GM23338 (cell line): Measurements from ENCODE around the gene FAP.

ENCODE experiments used
- CREB1 ChIP-seq: fragments of 250-450 bp; sonication (Bioruptor Pico); IDR thresholded peaks from 2 replicates; pipeline ENCODE4 v1.5.0; 2020; ENCODE audit warnings: low read depth, mild to moderate bottlenecking, moderate library complexity
- CTCF ChIP-seq, 2 experiments: fragments of 200-600 bp in 1 of 2; sonication (generic) in 1 of 2; conservative IDR thresholded peaks; 2 replicates each; pipeline versions ENCODE4 v1.5.1 to v1.6.1; 2016 to 2017; ENCODE audit warnings: antibody characterized with exemption in 2 of 2, low read depth in 2 of 2, mild to moderate bottlenecking in 2 of 2, moderate library complexity in 1 of 2
- EZH2phosphoT487 ChIP-seq: fragments of 200-600 bp; sonication (generic); IDR thresholded peaks from one replicate; pipeline ENCODE4 v1.8.1; 2018; ENCODE audit warnings: antibody characterized with exemption; ENCODE audit not compliant: unreplicated experiment
- POLR2AphosphoS5 ChIP-seq: IDR thresholded peaks from 2 replicates; pipeline ENCODE4 v1.6.1; 2016; ENCODE audit warnings: antibody characterized with exemption, low read depth
- REST ChIP-seq: IDR thresholded peaks from one replicate; pipeline ENCODE4 v1.6.1; 2018; ENCODE audit warnings: antibody characterized with exemption; ENCODE audit not compliant: unreplicated experiment

- TF ChIP-seq CTCF (conservative IDR thresholded peaks at IDR 0.05; ENCODE audit: low read depth in 2 of 2), result no peak
- TF ChIP-seq EZH2phosphoT487, result no peak
- no peak for TF ChIP-seq REST
- TF ChIP-seq CREB1 (CRISPR knock-in tag), result no peak
- TF ChIP-seq POLR2AphosphoS5, result no peak
These were observed 91.1 kb downstream of the FAP start, which contains the start of gene GCG for GRCh38 chr2:162152147-162152546.
